HG02763 (cell line): Measurements from ENCODE around the gene HSD17B7.

Source experiments
- ATAC-seq: cut with Tn5 transposase; IDR thresholded peaks from one replicate; pipeline ENCODE4 v1.9.1; 2021; ENCODE audit warnings: mild to moderate bottlenecking, moderate library complexity; ENCODE audit not compliant: unreplicated experiment

The HSD17B7 gene

GRCh38 chr1:162854245-162854882 lies 63.9 kb downstream of the HSD17B7 start:
- no peak for ATAC-seq

DNA sequence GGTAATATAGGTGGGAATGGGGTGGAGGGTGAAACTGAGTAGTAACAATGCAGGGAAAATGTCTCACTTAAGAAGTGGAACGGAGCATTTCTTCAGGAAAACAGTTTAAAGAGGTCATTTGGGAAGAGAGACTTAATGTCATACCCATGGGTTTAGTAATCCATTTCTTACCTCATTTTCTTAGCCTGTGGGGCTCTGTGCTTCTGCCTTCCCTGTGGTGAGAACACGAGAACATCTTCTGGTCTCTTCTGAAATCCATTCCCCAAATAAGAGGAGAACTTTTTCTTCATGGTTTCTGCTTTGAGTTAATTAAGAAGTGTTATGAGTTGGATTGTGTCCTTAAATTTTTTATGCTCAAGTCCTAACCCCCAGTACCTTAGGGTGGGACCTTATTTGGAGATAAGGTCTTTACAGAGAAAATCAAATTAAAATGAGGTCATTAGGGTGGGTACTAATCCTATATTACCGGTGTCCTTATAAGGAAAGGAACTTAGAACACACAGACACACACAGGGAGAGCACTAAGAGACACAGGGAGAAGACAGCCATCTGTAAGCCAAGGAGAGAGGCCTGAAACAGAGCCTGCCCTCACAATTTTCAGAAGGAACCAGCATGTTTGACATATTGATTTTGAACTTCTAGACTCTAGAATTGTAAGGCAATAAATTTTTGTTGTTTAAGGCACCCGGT lies 65.1 kb downstream of the HSD17B7 start:
- ATAC-seq = no peak

- no peak for ATAC-seq
Measured at GRCh38 chr1:162856260-162856659, 65.8 kb downstream of the HSD17B7 start.

DNA sequence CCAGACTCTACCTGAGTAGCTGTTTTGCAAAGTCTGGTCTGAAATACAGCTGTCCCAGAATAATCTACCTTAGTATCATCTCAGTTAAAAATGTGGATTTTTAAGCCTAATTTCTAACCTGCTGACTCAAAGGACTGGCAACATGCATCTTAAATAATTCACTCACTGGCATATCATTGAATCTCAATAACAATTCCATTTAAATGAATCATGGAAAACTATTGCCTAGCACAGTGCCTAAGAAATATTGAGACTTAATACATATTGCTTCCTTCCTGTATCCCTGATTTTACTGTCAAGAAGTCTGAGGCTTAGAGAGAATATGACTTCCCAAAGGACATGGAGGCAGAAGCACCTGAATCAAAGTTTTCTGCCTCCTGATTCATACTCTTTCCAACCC lies 67.3 kb downstream of the HSD17B7 start:
- ATAC-seq = no peak

GRCh38 chr1:162859191-162859590 lies 68.7 kb downstream of the HSD17B7 start:
- ATAC-seq = no peak

DNA sequence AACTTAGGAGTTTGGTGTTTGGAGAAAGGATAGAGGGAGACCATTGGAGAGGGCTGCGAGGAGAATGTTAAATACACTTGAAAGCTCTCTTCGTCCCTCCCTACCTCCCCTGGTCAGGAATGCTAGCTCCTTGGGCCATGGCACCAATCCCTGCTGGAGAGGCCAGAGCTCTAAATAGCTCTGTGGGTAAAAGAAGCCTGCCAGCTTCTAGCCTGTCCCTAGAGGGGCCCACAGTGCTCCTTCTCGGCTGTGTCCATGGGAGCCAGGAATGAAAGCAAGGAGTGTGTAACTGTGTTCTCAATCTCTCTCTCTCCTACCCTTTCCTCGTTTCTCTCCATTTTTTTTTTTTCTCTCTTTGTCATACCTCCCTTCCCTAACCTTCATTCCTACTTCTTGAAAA lies 70.6 kb downstream of the HSD17B7 start, which contains the start of gene CCDC190:
Gene CCDC190, minus strand, starts transcription at position 75 of the 400 bp plus-strand sequence. CDS start 1,529 bp downstream, outside the sequence.
- no peak for ATAC-seq

DNA sequence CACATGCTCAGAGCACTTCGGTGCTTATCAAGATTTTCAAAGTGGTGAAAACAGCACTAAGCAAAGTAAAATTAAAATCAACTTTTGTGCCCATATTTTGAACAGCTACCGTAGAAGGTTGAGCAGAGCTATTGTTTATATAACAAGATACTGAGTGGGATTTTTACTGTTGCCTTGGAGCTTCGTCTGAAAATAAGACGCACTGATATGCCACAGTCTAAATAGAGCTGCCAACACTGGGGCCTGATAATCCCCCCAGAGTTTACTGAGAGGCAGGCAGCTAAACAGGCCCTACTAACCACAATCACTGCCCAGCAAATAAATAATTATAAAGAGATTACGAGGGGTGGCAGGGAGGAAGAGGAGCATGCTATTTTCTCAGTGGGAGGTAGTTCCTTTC lies 71.1 kb downstream of the HSD17B7 start:
- ATAC-seq = no peak
